H1 (cell line): Measurements from ENCODE around the gene TSHR. TPM values are rescaled to one million over a fixed set of nuclear protein-coding genes. Genes with fewer than 3 reads are reported as not detected.

Experiments
- BCL11A ChIP-seq, 2 experiments: IDR thresholded peaks; one replicate each; pipeline ENCODE4 v1.6.1; 2011; ENCODE audit warnings: low read depth in 2 of 2, low read length in 2 of 2, mild to moderate bottlenecking in 2 of 2
- EP300 ChIP-seq, 2 experiments: IDR thresholded peaks; 1 replicate in 1 of 2; 2 replicates in 1 of 2; pipeline ENCODE4 v1.6.1; 2011 to 2012; ENCODE audit warnings: low read depth in 2 of 2, low read length in 2 of 2, mild to moderate bottlenecking in 2 of 2, borderline replicate concordance in 1 of 2, inconsistent platforms in 1 of 2, moderate library complexity in 1 of 2
- RBBP5 ChIP-seq: IDR thresholded peaks from 2 replicates; pipeline ENCODE4 v1.7.1; 2012; ENCODE audit warnings: low read depth, mild to moderate bottlenecking, inconsistent platforms, low read length, moderate library complexity, borderline replicate concordance
- TCF12 ChIP-seq: IDR thresholded peaks from 2 replicates; pipeline ENCODE4 v1.6.1; 2011; ENCODE audit warnings: low read depth, mild to moderate bottlenecking, low read length
- polyA plus RNA-seq, 7 experiments: library from polyadenylated mRNA; depleted of rRNA in 3 of 7; stranded (reverse) in 5 of 7; unstranded in 2 of 7; fragments of >200 nt in 5 of 7; fragments of 200-250 nt in 2 of 7; gene quantifications; 1 replicate in 5 of 7; 2 replicates in 1 of 7; 4 replicates in 1 of 7; pipeline versions ENCODE4 v1.2.1 to v1.2.3, GENCODE V29; 2011 to 2013; ENCODE audit warnings: missing spikeins in 2 of 7, mixed read lengths in 2 of 7
- total RNA-seq: library from RNA; stranded (reverse); fragmentation: NEBNext Ultra II Directional; extraction: Animal tissue kit (Norgen Biotek cat#: 25700); gene quantifications from 2 replicates; pipeline ENCODE4 v1.2.1, GENCODE V29; 2021

TSHR gene
- total and polyA plus RNA-seq, 2 of the 8 experiments (the other 6 are each of a cell fraction or from before 2014, with no cell fraction given), result 0.27 TPM; not detected in 1

DNA sequence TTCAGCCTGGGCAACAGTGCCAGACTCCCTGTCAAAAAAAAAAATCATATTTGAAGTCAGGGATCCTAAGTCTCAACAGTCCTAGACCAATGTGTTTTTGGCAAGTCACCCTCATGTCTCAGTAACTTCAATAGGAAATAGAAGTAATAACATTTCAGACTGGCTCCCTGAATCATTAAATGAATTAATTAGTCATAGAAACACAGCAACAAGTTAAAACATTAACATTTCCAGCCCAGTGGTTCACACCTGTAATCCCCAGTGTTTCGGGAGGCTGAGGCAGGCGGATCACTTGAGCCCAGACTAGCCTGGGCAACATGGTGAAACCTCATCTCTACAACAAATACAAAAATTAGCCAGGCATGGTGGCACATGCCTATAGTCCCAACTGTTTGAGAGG is 140.1 kb downstream of the TSHR start (continued):
- no peak for TF ChIP-seq RBBP5
- TF ChIP-seq BCL11A (IDR thresholded peaks at IDR 0.05; ENCODE audit: low read depth in 2 of 2, low read length in 2 of 2), result no peak
- TF ChIP-seq TCF12, result no peak
- no peak for TF ChIP-seq EP300 (IDR thresholded peaks at IDR 0.05; ENCODE audit: borderline replicate concordance in 1 of 2, low read depth in 2 of 2, low read length in 2 of 2)
- TF ChIP-seq, all 59 proteins: peak for 0
